Fibroblast of the aortic adventitia (primary cell): ENCODE data around the gene ZFPM1. TPM values are rescaled to one million over a fixed set of nuclear protein-coding genes. Genes with fewer than 3 reads are reported as not detected.

ENCODE experiments used
- DNase-seq: peaks from one replicate; pipeline ENCODE4 v3.0.0-alpha.2; 2010; ENCODE audit warnings: low read depth
- H3K4me3 ChIP-seq: 2 replicates; pipeline ENCODE4 v1.5.1; 2011; ENCODE audit warnings: low read depth, mild to moderate bottlenecking, control low read depth, low read length, moderate library complexity
- CTCF ChIP-seq: IDR thresholded peaks from 2 replicates; pipeline ENCODE4 v1.5.1; 2011; ENCODE audit warnings: mild to moderate bottlenecking, low read length, control low read depth, inconsistent platforms; ENCODE audit not compliant: insufficient read depth
- total RNA-seq: library from RNA; depleted of rRNA; stranded (reverse); fragments of >200 nt; gene quantifications from 2 replicates; pipeline ENCODE4 v1.2.3, GENCODE V29; 2012; ENCODE audit warnings: low replicate concordance

Gene ZFPM1
- total RNA-seq, 1 donor, result 4.2 TPM

DNA sequence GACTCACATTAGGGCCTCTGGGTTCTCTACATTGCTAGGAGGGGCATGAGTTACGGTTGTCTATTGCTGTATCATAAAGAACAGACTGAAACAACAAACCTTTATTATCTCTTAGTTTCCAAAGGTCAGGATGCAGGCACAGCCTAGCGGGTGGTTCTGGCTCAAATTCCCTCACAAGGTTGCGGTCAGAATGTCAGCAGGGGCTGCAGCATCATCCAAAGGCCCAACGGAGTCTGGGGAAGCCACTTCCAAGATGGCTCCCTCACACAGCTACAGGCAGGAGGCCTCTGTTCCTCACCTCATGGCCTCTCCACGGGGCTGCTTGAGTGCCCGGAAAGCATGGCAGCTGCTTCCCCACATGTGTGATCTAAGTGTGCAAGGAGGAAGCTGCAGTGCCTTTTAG lies 29.6 kb upstream of the ZFPM1 start:
- H3K4me3 ChIP-seq, result no peak overlapping the region
- TF ChIP-seq CTCF, result no peak
- DNase-seq, result no peak

DNA sequence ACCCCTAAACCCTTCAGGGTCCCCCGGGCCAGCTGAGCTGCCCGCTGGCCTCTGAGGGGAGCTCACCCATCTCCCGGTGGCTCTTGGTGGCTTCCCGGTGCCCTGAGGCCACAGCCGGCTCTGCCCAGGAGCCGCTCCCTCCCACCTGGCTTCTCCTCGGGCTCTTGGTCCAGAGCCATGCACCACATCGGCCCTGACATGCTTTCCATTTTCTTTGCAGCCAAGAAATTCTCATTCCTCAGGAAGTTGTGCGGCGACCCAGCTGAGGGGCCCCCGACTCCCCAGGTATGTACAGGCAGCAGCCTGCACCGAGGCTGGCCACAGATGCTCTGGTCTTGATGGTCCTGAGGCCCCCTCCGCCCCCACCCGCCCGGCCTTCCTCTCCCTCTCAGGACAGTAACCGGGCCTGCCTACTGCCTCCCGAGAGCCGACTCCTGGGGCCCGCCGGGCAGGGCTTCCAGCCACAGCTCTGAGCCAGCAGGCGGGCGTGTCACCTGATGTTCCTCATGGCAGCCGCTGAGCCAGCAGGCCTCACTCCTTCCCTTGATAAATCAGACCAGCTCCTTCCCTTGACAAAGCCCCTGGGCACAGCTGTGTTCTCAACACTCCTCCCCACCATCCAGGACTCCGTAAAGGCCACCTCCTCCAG lies 28.4 kb upstream of the ZFPM1 start:
- H3K4me3 ChIP-seq, result no peak overlapping the region
- peak; percentile 46 for DNase-seq
- TF ChIP-seq CTCF, result no peak

- no peak overlapping the region for H3K4me3 ChIP-seq
- DNase-seq, result no peak
- no peak for TF ChIP-seq CTCF
Observed at GRCh38 chr16:88426018-88426417, 27.1 kb upstream of the ZFPM1 start.

- TF ChIP-seq CTCF, result no peak
- H3K4me3 ChIP-seq, result no peak overlapping the region
- DNase-seq, result no peak
Observed at GRCh38 chr16:88427376-88427775, 25.7 kb upstream of the ZFPM1 start.

DNA sequence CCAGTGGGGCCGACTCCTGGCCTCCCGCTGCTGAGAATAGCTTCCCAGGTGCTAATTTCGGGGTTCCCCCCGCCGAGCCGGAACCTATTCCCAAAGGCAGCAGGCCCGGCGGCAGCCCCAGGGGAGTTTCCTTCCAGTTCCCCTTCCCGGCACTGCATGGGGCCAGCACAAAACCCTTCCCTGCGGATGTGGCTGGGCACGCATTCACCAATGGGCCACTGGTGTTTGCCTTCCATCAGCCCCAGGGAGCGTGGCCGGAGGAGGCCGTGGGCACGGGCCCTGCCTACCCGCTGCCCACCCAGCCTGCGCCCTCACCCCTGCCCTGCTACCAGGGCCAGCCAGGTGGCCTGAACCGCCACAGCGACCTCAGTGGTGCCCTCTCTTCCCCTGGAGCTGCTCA lies 24.9 kb upstream of the ZFPM1 start:
- TF ChIP-seq CTCF, result no peak
- no peak overlapping the region for H3K4me3 ChIP-seq
- DNase-seq, result no peak

DNA sequence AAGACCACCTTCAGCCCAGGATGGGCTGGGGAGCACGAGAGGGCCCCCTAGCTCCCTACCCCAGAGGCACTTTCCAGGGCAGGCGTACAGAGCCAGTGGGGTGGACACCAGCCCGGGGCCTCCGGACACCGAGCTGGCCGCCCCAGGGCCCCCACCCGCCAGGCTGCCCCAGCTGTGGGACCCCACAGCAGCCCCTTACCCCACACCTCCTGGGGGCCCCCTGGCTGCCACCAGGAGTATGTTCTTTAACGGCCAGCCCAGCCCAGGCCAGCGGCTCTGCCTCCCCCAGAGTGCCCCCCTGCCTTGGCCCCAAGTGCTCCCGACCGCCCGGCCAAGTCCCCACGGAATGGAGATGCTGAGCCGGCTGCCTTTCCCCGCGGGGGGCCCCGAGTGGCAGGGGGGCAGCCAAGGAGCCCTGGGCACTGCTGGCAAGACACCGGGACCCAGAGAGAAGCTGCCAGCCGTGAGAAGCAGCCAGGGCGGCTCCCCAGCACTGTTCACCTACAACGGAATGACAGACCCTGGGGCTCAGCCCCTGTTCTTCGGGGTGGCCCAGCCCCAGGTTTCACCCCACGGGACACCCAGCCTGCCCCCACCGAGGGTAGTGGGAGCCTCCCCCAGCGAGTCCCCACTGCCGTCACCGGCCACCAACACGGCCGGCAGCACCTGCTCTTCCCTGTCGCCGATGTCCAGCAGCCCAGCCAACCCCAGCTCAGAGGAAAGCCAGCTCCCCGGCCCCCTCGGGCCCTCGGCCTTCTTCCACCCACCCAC lies 24.3 kb upstream of the ZFPM1 start:
- TF ChIP-seq CTCF, result no peak
- no peak overlapping the region for H3K4me3 ChIP-seq
- DNase-seq, result no peak
